H9 (cell line): ENCODE data around the gene CDKAL1. TPM values are rescaled to one million over a fixed set of nuclear protein-coding genes. Genes with fewer than 3 reads are reported as not detected.

Source experiments
- DNase-seq: peaks from one replicate; pipeline ENCODE4 v3.0.0-alpha.2; 2017
- H2AFZ ChIP-seq: one replicate; pipeline ENCODE4 v1.6.1; 2013; ENCODE audit warnings: mild to moderate bottlenecking, low read length, control low read depth, moderate library complexity
- H2AK5ac ChIP-seq: 2 replicates; pipeline ENCODE4 v1.6.1; 2013; ENCODE audit warnings: low read length, control low read depth, mixed read lengths; ENCODE audit not compliant: insufficient read length
- H2BK120ac ChIP-seq: one replicate; pipeline ENCODE4 v1.6.1; 2013; ENCODE audit warnings: low read depth, mild to moderate bottlenecking, low read length, control low read depth, inconsistent platforms; ENCODE audit not compliant: poor library complexity, severe bottlenecking
- H2BK12ac ChIP-seq: 2 replicates; pipeline ENCODE4 v1.6.1; 2013; ENCODE audit warnings: low read length, control low read depth, mixed read lengths, low read depth; ENCODE audit not compliant: insufficient read length
- H2BK15ac ChIP-seq: 2 replicates; pipeline ENCODE4 v1.6.1; 2013; ENCODE audit warnings: low read depth, low read length, control low read depth
- H2BK20ac ChIP-seq: one replicate; pipeline ENCODE4 v1.6.1; 2013; ENCODE audit warnings: low read depth, mild to moderate bottlenecking, low read length, control low read depth, inconsistent platforms; ENCODE audit not compliant: poor library complexity, severe bottlenecking
- H2BK5ac ChIP-seq: 2 replicates; pipeline ENCODE4 v1.6.1; 2013; ENCODE audit warnings: low read length, control low read depth, mixed read lengths; ENCODE audit not compliant: insufficient read length
- H3K14ac ChIP-seq: 2 replicates; pipeline ENCODE4 v1.6.1; 2013; ENCODE audit warnings: low read length, control low read depth; ENCODE audit not compliant: insufficient read depth
- H3K18ac ChIP-seq: 2 replicates; pipeline ENCODE4 v1.6.1; 2013; ENCODE audit warnings: low read depth, mild to moderate bottlenecking, mixed read lengths, low read length, control low read depth; ENCODE audit not compliant: insufficient read length
- H3K23ac ChIP-seq: 2 replicates; pipeline ENCODE4 v1.6.1; 2013; ENCODE audit warnings: low read length, control low read depth, mixed read lengths, low read depth; ENCODE audit not compliant: insufficient read length
- H3K23me2 ChIP-seq: 2 replicates; pipeline ENCODE4 v1.6.1; 2013; ENCODE audit warnings: low read depth, mild to moderate bottlenecking, mixed read lengths, low read length, control low read depth; ENCODE audit not compliant: insufficient read length, poor library complexity, severe bottlenecking
- H3K27ac ChIP-seq: 2 replicates; pipeline ENCODE4 v1.5.1; 2013; ENCODE audit warnings: low read length, control low read depth, mixed read lengths, low read depth; ENCODE audit not compliant: insufficient read length
- H3K27me3 ChIP-seq: 2 replicates; pipeline ENCODE4 v1.6.1; 2013; ENCODE audit warnings: low read length, control low read depth, inconsistent platforms; ENCODE audit not compliant: insufficient read depth
- H3K4ac ChIP-seq: 2 replicates; pipeline ENCODE4 v1.6.1; 2013; ENCODE audit warnings: low read depth, mild to moderate bottlenecking, control low read depth, inconsistent platforms, low read length, moderate library complexity
- H3K4me1 ChIP-seq: 2 replicates; pipeline ENCODE4 v1.6.1; 2013; ENCODE audit warnings: low read length, control low read depth, inconsistent platforms; ENCODE audit not compliant: insufficient read depth
- H3K4me2 ChIP-seq: 2 replicates; pipeline ENCODE4 v1.6.1; 2013; ENCODE audit warnings: low read length, control low read depth, mixed read lengths; ENCODE audit not compliant: insufficient read length, insufficient read depth
- H3K56ac ChIP-seq: 2 replicates; pipeline ENCODE4 v1.6.1; 2013; ENCODE audit warnings: low read depth, mild to moderate bottlenecking, mixed read lengths, low read length, control low read depth; ENCODE audit not compliant: insufficient read length
- H3K79me1 ChIP-seq: 2 replicates; pipeline ENCODE4 v1.6.1; 2013; ENCODE audit warnings: low read depth, mild to moderate bottlenecking, moderate library complexity, low read length, control low read depth, inconsistent platforms; ENCODE audit not compliant: insufficient read depth, poor library complexity, severe bottlenecking
- H3K79me2 ChIP-seq: 2 replicates; pipeline ENCODE4 v1.6.1; 2013; ENCODE audit warnings: low read length, control low read depth, inconsistent platforms; ENCODE audit not compliant: insufficient read depth
- H3K9ac ChIP-seq: 2 replicates; pipeline ENCODE4 v1.6.1; 2013; ENCODE audit warnings: low read length, control low read depth, mixed read lengths; ENCODE audit not compliant: insufficient read length; ENCODE audit errors: extremely low read depth
- H3K9me3 ChIP-seq: one replicate; pipeline ENCODE4 v1.6.1; 2013; ENCODE audit warnings: low read depth, low read length, inconsistent platforms; ENCODE audit not compliant: control insufficient read depth
- H3T11ph ChIP-seq: one replicate; pipeline ENCODE4 v1.6.1; 2013; ENCODE audit warnings: mild to moderate bottlenecking, low read length, control low read depth, inconsistent platforms
- H4K20me1 ChIP-seq: one replicate; pipeline ENCODE4 v1.6.1; 2013; ENCODE audit not compliant: control insufficient read depth, insufficient read length, insufficient read depth
- H4K5ac ChIP-seq: 2 replicates; pipeline ENCODE4 v1.6.1; 2013; ENCODE audit warnings: low read depth, mild to moderate bottlenecking, mixed read lengths, low read length, control low read depth; ENCODE audit not compliant: insufficient read length
- H4K8ac ChIP-seq: replicated peaks from 2 replicates; pipeline ENCODE4 v1.6.1; 2013; ENCODE audit warnings: low read length, control low read depth, mixed read lengths, low read depth; ENCODE audit not compliant: insufficient read length
- H4K91ac ChIP-seq: 2 replicates; pipeline ENCODE4 v1.6.1; 2013; ENCODE audit warnings: low read depth, mild to moderate bottlenecking, moderate library complexity, mixed read lengths, low read length, control low read depth; ENCODE audit not compliant: insufficient read length
- H3K27ac Mint-ChIP-seq, 3 experiments: 2 replicates in 2 of 3; 3 replicates in 1 of 3; pipeline ENCODE4 v1.8.0; 2020 to 2021; ENCODE audit warnings: mixed read lengths in 3 of 3, mild to moderate bottlenecking in 1 of 3, moderate library complexity in 1 of 3
- H3K27me3 Mint-ChIP-seq: 2 replicates; pipeline ENCODE4 v1.8.0; 2021; ENCODE audit warnings: low read depth, mild to moderate bottlenecking, moderate library complexity, mixed read lengths
- H3K36me3 Mint-ChIP-seq, 3 experiments: 2 replicates in 2 of 3; 3 replicates in 1 of 3; pipeline ENCODE4 v1.8.0; 2020 to 2021; ENCODE audit warnings: low read depth in 3 of 3, mixed read lengths in 3 of 3; ENCODE audit not compliant: insufficient read depth in 1 of 3
- H3K4me1 Mint-ChIP-seq, 2 experiments: 2 replicates each; pipeline ENCODE4 v1.8.0; 2020; ENCODE audit warnings: mixed read lengths in 2 of 2
- H3K4me3 Mint-ChIP-seq, 2 experiments: 2 replicates in 1 of 2; 3 replicates in 1 of 2; pipeline ENCODE4 v1.8.0; 2020 to 2021; ENCODE audit warnings: mild to moderate bottlenecking in 2 of 2, mixed read lengths in 2 of 2, moderate library complexity in 1 of 2
- H3K9me3 Mint-ChIP-seq, 2 experiments: 2 replicates in 1 of 2; 3 replicates in 1 of 2; pipeline ENCODE4 v1.8.0; 2020; ENCODE audit warnings: mild to moderate bottlenecking in 2 of 2, mixed read lengths in 2 of 2, moderate library complexity in 1 of 2
- WGBS: extraction: QIAGEN DNeasy Blood & Tissue Kit; methylation state at CpG from one replicate; pipeline ENCODE4 v1.1.7; 2013; ENCODE audit warnings: missing lambda C conversion rate, low lambda C conversion rate, mixed read lengths; ENCODE audit not compliant: insufficient read length; ENCODE audit errors: extremely low coverage; 5-methylcytosine and 5-hydroxymethylcytosine counted together
- total RNA-seq: library from RNA; stranded (reverse); gene quantifications from 2 replicates; pipeline ENCODE4 v1.2.1, GENCODE V29; 2021
- TF ChIP-seq, protein P1 (sequence below): fragments of 200-600 bp; sonication (generic); conservative IDR thresholded peaks from 3 replicates; pipeline ENCODE4 v1.8.0; 2021; ENCODE audit warnings: antibody characterized with exemption, mild to moderate bottlenecking

Gene CDKAL1
- total RNA-seq, 1 experiment from 2014 or later: 23.0 TPM

- Histone ChIP-seq H4K8ac (no peak overlapping the region), H3K9ac (no peak overlapping the region), H4K20me1 (no peaks in the 10 kb centered on the region), H3K14ac (no peak overlapping the region), H3K79me2 (no peaks in the 10 kb centered on the region), H4K91ac (no peak overlapping the region), H3K4ac (no peak overlapping the region), H2BK12ac (no peak overlapping the region), H3K23ac (no peak overlapping the region), H3T11ph (no peak overlapping the region), H3K56ac (no peak overlapping the region), H4K5ac (no peak overlapping the region), H3K18ac (no peak overlapping the region), H3K27ac (no peak overlapping the region), H2BK5ac (no peak overlapping the region), H3K4me2 (no peak overlapping the region), H2BK120ac (no peak overlapping the region), H3K27me3 (no peaks in the 10 kb centered on the region), H3K23me2 (no peaks in the 10 kb centered on the region), H2BK20ac (no peak overlapping the region), H3K9me3 (no peaks in the 10 kb centered on the region), H3K4me1 (peaks cover 11% of the 10 kb centered on the region; the same call in 1 of the 2 replicates), H2AK5ac (no peak overlapping the region), H2BK15ac (no peak overlapping the region), H3K79me1 (no peaks in the 10 kb centered on the region), H2AFZ (no peak overlapping the region)
- no CpG with 5 or more reads among the region's 4 CpGs for WGBS
- no peaks in the 10 kb centered on the region for H3K9me3 Mint-ChIP-seq
- H3K36me3 Mint-ChIP-seq: peaks cover 0 to 2% (median 1%) of the 10 kb centered on the region in 3 experiments; a peak in 3 of 7 replicates
- no peak overlapping the region for H3K4me3 Mint-ChIP-seq
- H3K27ac Mint-ChIP-seq: peak overlapping the region in 2 of 3 experiments; percentile 46 to 80; a peak in 3 of 7 replicates
- H3K4me1 Mint-ChIP-seq: peaks cover 37% of the 10 kb centered on the region in 2 experiments
- DNase-seq: no peak
- TF ChIP-seq, protein P1, sequence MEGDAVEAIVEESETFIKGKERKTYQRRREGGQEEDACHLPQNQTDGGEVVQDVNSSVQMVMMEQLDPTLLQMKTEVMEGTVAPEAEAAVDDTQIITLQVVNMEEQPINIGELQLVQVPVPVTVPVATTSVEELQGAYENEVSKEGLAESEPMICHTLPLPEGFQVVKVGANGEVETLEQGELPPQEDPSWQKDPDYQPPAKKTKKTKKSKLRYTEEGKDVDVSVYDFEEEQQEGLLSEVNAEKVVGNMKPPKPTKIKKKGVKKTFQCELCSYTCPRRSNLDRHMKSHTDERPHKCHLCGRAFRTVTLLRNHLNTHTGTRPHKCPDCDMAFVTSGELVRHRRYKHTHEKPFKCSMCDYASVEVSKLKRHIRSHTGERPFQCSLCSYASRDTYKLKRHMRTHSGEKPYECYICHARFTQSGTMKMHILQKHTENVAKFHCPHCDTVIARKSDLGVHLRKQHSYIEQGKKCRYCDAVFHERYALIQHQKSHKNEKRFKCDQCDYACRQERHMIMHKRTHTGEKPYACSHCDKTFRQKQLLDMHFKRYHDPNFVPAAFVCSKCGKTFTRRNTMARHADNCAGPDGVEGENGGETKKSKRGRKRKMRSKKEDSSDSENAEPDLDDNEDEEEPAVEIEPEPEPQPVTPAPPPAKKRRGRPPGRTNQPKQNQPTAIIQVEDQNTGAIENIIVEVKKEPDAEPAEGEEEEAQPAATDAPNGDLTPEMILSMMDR: no peak
- H3K27me3 Mint-ChIP-seq: no peaks in the 10 kb centered on the region
Measured at GRCh38 chr6:21098134-21098533, 563.9 kb downstream of the CDKAL1 start.
